ENCODE results near the gene BOD1L1. TPM values are rescaled to one million over a fixed set of nuclear protein-coding genes. Genes with fewer than 3 reads are reported as not detected.
"Not testable (repeated sequence)": the region's sequence is repeated elsewhere in the genome, so short reads cannot be mapped to it uniquely, and the experiment has no call there.

Gene BOD1L1
- total RNA-seq, 1 donor from 2014 or later: 18.4 TPM

GRCh38 chr4:13562876-13563275, 64.6 kb downstream of the BOD1L1 start:
- Histone ChIP-seq H3K27me3 (ENCODE audit: control insufficient read depth, insufficient read depth, low read length) (no peaks in the 10 kb centered on the region), H3K4me3 (ENCODE audit: low read depth, low read length) (no peak overlapping the region), H3K36me3 (ENCODE audit: control insufficient read depth, insufficient read depth, low read length) (no peaks in the 10 kb centered on the region)
- no peak for TF ChIP-seq CTCF (IDR thresholded peaks at IDR 0.05; ENCODE audit: insufficient read depth, low read length, severe bottlenecking)
- FAIRE-seq: no peak
- no peak for DNase-seq (ENCODE audit: low read depth)

GRCh38 chr4:13561673-13562072, 65.9 kb downstream of the BOD1L1 start:
- no peak overlapping the region for H3K4me3 ChIP-seq (ENCODE audit: low read depth, low read length)
- FAIRE-seq: no peak
- no peaks in the 10 kb centered on the region for H3K36me3 ChIP-seq (ENCODE audit: control insufficient read depth, insufficient read depth, low read length)

GRCh38 chr4:13560111-13560510, 67.4 kb downstream of the BOD1L1 start:
- H3K27me3 ChIP-seq (ENCODE audit: control insufficient read depth, insufficient read depth, low read length); FAIRE-seq; DNase-seq (ENCODE audit: low read depth): not testable (repeated sequence)

More at GRCh38 chr4:13561673-13562072, 65.9 kb downstream of the BOD1L1 start:
- H3K27me3 ChIP-seq (ENCODE audit: control insufficient read depth, insufficient read depth, low read length): no peaks in the 10 kb centered on the region
- no peak for DNase-seq (ENCODE audit: low read depth)
- TF ChIP-seq CTCF (IDR thresholded peaks at IDR 0.05; ENCODE audit: insufficient read depth, low read length, severe bottlenecking): no peak

GRCh38 chr4:13559413-13559812, 68.1 kb downstream of the BOD1L1 start:
- Histone ChIP-seq H3K4me3 (ENCODE audit: low read depth, low read length) (no peak overlapping the region), H3K27me3 (ENCODE audit: control insufficient read depth, insufficient read depth, low read length) (no peaks in the 10 kb centered on the region), H3K36me3 (ENCODE audit: control insufficient read depth, insufficient read depth, low read length) (no peaks in the 10 kb centered on the region)
- FAIRE-seq (no peak), DNase-seq (ENCODE audit: low read depth) (peak; percentile 69)
- no peak for TF ChIP-seq CTCF (IDR thresholded peaks at IDR 0.05; ENCODE audit: insufficient read depth, low read length, severe bottlenecking)

More at GRCh38 chr4:13560111-13560510, 67.4 kb downstream of the BOD1L1 start:
- not testable (repeated sequence) for H3K4me3 ChIP-seq (ENCODE audit: low read depth, low read length); H3K36me3 ChIP-seq (ENCODE audit: control insufficient read depth, insufficient read depth, low read length)

- no peak for TF ChIP-seq CTCF (IDR thresholded peaks at IDR 0.05; ENCODE audit: insufficient read depth, low read length, severe bottlenecking)
- Histone ChIP-seq H3K36me3 (ENCODE audit: control insufficient read depth, insufficient read depth, low read length) (no peaks in the 10 kb centered on the region), H3K27me3 (ENCODE audit: control insufficient read depth, insufficient read depth, low read length) (no peaks in the 10 kb centered on the region), H3K4me3 (ENCODE audit: low read depth, low read length) (no peak overlapping the region)
- FAIRE-seq (no peak), DNase-seq (ENCODE audit: low read depth) (peak; percentile 12)
These were observed 68.6 kb downstream of the BOD1L1 start for GRCh38 chr4:13558881-13559280.

GRCh38 chr4:13555325-13555724, 72.2 kb downstream of the BOD1L1 start:
- H3K27me3 ChIP-seq (ENCODE audit: control insufficient read depth, insufficient read depth, low read length): no peaks in the 10 kb centered on the region
- TF ChIP-seq CTCF (IDR thresholded peaks at IDR 0.05; ENCODE audit: insufficient read depth, low read length, severe bottlenecking): no peak
- H3K4me3 ChIP-seq (ENCODE audit: low read depth, low read length): no peak overlapping the region
- H3K36me3 ChIP-seq (ENCODE audit: control insufficient read depth, insufficient read depth, low read length): no peaks in the 10 kb centered on the region
- FAIRE-seq (no peak), DNase-seq (ENCODE audit: low read depth) (no peak)
